H1 (cell line): ENCODE measurements around the gene TGFA.

Experiments
- CTCF ChIP-seq, 3 experiments: IDR thresholded peaks; 1 replicate in 2 of 3; 2 replicates in 1 of 3; pipeline versions ENCODE4 v1.5.1 to v1.6.1; 2011; ENCODE audit warnings: low read length in 3 of 3, mild to moderate bottlenecking in 3 of 3, inconsistent platforms in 2 of 3, low read depth in 1 of 3, moderate library complexity in 1 of 3; ENCODE audit not compliant: insufficient read depth in 1 of 3; ENCODE audit errors: control extremely low read depth in 1 of 3
- NRF1 ChIP-seq: IDR thresholded peaks from 2 replicates; pipeline ENCODE4 v1.6.1; 2011; ENCODE audit warnings: mild to moderate bottlenecking, low read depth, low read length, improper control_type of control experiment
- PHF8 ChIP-seq: fragments of 200-600 bp; sonication (generic); conservative IDR thresholded peaks from 2 replicates; pipeline ENCODE4 v1.7.1; 2012; ENCODE audit warnings: low read depth, mild to moderate bottlenecking, inconsistent platforms, low read length, moderate library complexity
- SRF ChIP-seq: IDR thresholded peaks from 2 replicates; pipeline ENCODE4 v1.6.1; 2011; ENCODE audit warnings: mild to moderate bottlenecking, low read depth, low read length, moderate library complexity
- ZNF274 ChIP-seq: IDR thresholded peaks from 2 replicates; pipeline ENCODE4 v1.7.0; 2012; ENCODE audit warnings: low read length, borderline replicate concordance; ENCODE audit errors: extremely low read depth

GRCh38 chr2:70596293-70596692 lies 42.7 kb upstream of the TGFA start:
- TF ChIP-seq NRF1 (no peak), PHF8 (no peak), CTCF (IDR thresholded peaks at IDR 0.05; ENCODE audit: control extremely low read depth in 1 of 3, insufficient read depth in 1 of 3, low read depth in 1 of 3, low read length in 3 of 3) (no peak), ZNF274 (no peak), SRF (no peak)
